Vagina (tissue), 2 donors: ENCODE measurements around the gene PPP4R3A.

ENCODE experiments used
- CTCF ChIP-seq, 3 experiments: fragments of 450-650 bp in 2 of 3; fragments of 200-600 bp in 1 of 3; sonication (generic) in 1 of 3; IDR thresholded peaks; one replicate each; pipeline ENCODE4 v1.5.1; 2017 to 2019; ENCODE audit warnings: antibody characterized with exemption in 3 of 3, mild to moderate bottlenecking in 2 of 3, moderate library complexity in 2 of 3
- POLR2AphosphoS5 ChIP-seq, 2 donors: sonication (generic); formaldehyde crosslinking; IDR thresholded peaks; one replicate each; pipeline ENCODE4 v1.9.0; 2017; ENCODE audit warnings: antibody characterized with exemption in 2 of 2, mild to moderate bottlenecking in 2 of 2, low read depth in 1 of 2; ENCODE audit not compliant: insufficient read depth in 1 of 2

- TF ChIP-seq CTCF (IDR thresholded peaks at IDR 0.05) (no peak), POLR2AphosphoS5 (IDR thresholded peaks at IDR 0.05; ENCODE audit: insufficient read depth in 1 of 2, low read depth in 1 of 2) (no peak)
Measured at GRCh38 chr14:91523972-91524371, 13.9 kb upstream of the PPP4R3A start.
